ENCODE data around the gene OGDHL. TPM values are rescaled to one million over a fixed set of nuclear protein-coding genes. Genes with fewer than 3 reads are reported as not detected.
A peak's percentile ranks its signal among the peaks of the same experiment; 100 is the strongest.
"Not testable (repeated sequence)": the region's sequence is repeated elsewhere in the genome, so short reads cannot be mapped to it uniquely, and the experiment has no call there.

Gene OGDHL
- total RNA-seq: under 1 TPM in 1 of 2 experiments, not detected in 1; 0.10 TPM

DNA sequence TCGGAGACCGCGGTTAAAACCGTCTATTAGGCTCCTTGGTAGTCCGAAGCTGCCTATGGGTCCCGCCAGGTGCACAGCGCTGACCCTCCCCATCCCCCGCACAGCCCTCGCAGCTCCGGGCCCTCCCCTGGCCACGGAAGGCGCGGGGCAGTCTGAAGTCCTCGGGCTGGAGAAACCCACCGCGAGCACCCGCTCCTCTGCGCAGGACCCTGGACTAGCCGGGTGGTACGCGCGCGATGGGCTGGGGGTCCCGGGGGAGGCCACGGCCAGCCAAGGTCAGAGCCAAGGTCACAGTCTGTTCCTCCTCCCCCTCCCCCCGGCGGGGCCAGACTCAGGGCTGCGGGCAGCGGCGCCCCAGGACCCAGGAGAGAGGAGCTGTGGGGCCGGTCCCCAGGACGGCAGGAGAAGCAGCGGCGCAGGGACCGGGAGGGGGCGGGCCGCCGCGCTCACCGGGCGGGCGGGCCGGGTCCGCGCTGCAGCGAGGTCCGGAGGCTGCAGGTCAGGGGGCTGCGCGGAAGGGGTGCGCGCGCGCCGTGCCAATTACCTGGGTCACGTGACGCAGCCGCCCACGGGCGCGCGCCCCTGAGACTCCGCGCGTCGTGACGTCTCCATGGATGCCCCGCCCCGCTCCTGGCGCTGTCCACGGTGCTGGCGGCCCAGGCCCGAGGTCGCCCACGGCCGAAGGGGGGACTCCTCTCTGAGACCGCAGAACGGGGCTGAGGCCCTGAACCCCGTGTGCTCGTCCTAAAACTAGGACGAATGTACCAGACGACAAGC is at the start of gene OGDHL:
Gene OGDHL (minus strand): TSS at position 535 of the 777 bp plus-strand sequence. CDS start 3,731 bp downstream, outside the sequence.
- ChIA-PET POLR2A (no interaction called here), CTCF (no interaction called here)
- DNase-seq (peak; percentile 69), ATAC-seq (peak; percentile 84)
- peak within 1 kb of the TSS; percentile 12 for H3K4me3 Mint-ChIP-seq
- H3K9me3 Mint-ChIP-seq (ENCODE audit: insufficient read depth): no peaks in the 10 kb centered on the region
- peaks cover 17% of the 10 kb centered on the region for H3K27me3 Mint-ChIP-seq (ENCODE audit: low read depth)
- no peaks in the 10 kb centered on the region for H3K4me1 Mint-ChIP-seq (ENCODE audit: low read depth)
- no peak within 1 kb of the TSS for H3K27ac Mint-ChIP-seq
- no peaks in the 10 kb centered on the region for H3K36me3 Mint-ChIP-seq (ENCODE audit: low read depth)

DNA sequence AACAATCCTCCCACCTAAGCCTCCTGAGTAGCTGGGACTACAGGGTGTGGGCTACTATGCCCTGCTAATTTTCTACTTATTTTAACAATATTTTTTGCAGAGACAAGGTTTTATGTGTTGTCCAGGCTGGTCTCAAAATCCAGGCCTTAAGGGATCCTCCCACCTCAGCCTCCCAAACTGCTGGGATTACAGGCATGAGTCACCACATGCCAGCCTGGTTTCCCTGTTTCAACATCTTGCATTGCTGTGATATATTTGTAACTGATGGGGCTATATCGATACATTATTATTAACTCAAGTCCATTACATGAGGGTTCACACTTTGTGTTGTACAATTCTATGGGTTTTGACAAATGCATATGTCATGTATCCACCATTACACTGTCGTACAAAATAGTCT is 41.9 kb upstream of the OGDHL start:
- CTCF ChIA-PET: no interaction called here
- ATAC-seq: no peak
- Mint-ChIP-seq H3K9me3 (ENCODE audit: insufficient read depth) (peaks cover 6% of the 10 kb centered on the region), H3K27me3 (ENCODE audit: low read depth) (peaks cover 6% of the 10 kb centered on the region), H3K4me3 (no peak overlapping the region), H3K27ac (no peak overlapping the region), H3K4me1 (ENCODE audit: low read depth) (no peaks in the 10 kb centered on the region), H3K36me3 (ENCODE audit: low read depth) (no peaks in the 10 kb centered on the region)
- DNase-seq: no peak
- POLR2A ChIA-PET: no interaction called here

DNA sequence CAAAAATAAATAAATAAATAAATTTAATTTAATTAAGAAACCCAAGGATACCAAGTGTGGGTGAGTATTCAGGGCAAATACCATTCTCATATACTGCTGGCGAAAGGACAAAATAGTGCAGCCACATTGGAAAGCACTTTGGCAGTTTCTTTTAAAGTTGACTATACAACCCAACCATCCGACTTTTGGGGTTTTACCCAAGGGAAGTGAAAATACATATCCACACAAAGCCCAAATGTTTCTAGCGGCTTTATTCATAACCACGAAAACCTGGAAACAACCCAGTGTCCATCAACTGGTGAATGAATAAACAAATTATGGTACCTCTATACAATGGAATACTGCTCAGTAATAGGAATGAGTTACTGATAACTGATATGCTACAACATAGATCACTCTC is 36.2 kb upstream of the OGDHL start:
- no peaks in the 10 kb centered on the region for H3K9me3 Mint-ChIP-seq (ENCODE audit: insufficient read depth)
- ATAC-seq: no peak
- DNase-seq: no peak
- H3K27me3 Mint-ChIP-seq (ENCODE audit: low read depth): peaks cover 6% of the 10 kb centered on the region
- H3K27ac Mint-ChIP-seq: no peak overlapping the region
- H3K4me1 Mint-ChIP-seq (ENCODE audit: low read depth): no peaks in the 10 kb centered on the region
- CTCF ChIA-PET: no interaction called here
- no peak overlapping the region for H3K4me3 Mint-ChIP-seq
- POLR2A ChIA-PET: no interaction called here
- no peaks in the 10 kb centered on the region for H3K36me3 Mint-ChIP-seq (ENCODE audit: low read depth)

DNA sequence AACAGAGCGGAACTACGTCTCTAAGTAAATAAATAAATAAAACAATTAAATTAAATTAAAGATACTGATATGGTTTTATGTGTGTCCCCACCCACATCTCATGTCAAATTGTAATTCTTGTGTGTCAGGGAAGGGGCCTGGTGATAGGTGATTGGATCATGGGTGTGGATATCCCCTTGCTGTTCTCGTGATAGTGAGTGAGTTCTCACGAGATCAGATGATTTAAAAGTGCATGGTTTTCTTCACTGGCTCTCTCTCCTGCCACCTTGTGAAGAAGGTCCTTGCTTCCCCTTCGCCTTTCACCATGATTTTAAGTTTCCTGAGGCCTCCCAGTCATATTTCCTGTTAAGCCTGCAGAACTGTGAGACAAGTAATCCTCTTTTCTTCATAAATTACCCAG is 29.0 kb upstream of the OGDHL start:
- no peak for DNase-seq
- no peaks in the 10 kb centered on the region for H3K4me1 Mint-ChIP-seq (ENCODE audit: low read depth)
- POLR2A ChIA-PET: no interaction called here
- CTCF ChIA-PET: no interaction called here
- no peaks in the 10 kb centered on the region for H3K9me3 Mint-ChIP-seq (ENCODE audit: insufficient read depth)
- no peaks in the 10 kb centered on the region for H3K27me3 Mint-ChIP-seq (ENCODE audit: low read depth)
- no peak for ATAC-seq
- H3K27ac Mint-ChIP-seq: no peak overlapping the region
- H3K4me3 Mint-ChIP-seq: no peak overlapping the region
- H3K36me3 Mint-ChIP-seq (ENCODE audit: low read depth): no peaks in the 10 kb centered on the region

DNA sequence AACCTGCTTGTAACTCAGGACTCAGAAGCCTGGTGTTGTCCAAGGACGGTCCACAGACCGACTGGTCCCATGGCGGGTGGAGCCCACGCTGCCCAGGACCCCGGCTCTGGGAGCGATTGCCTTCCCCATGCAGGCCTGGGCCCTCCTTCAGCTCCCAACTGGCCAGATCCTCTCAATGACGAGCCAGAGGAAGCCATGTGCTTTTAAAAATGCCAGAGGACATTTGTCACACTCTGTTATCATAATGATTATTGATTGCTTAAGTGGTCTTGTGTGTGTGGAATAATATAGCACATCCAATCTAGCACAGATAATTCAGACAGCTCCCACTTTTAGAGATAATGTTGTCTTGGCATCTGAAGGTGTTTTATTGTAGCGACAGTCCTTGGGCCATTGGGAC is 22.6 kb upstream of the OGDHL start:
- no peak for ATAC-seq
- ChIA-PET POLR2A (no interaction called here), CTCF (no interaction called here)
- no peak for DNase-seq
- no peaks in the 10 kb centered on the region for H3K36me3 Mint-ChIP-seq (ENCODE audit: low read depth)
- H3K9me3 Mint-ChIP-seq (ENCODE audit: insufficient read depth): no peaks in the 10 kb centered on the region
- no peak overlapping the region for H3K4me3 Mint-ChIP-seq
- H3K27me3 Mint-ChIP-seq (ENCODE audit: low read depth): peaks cover 6% of the 10 kb centered on the region
- H3K4me1 Mint-ChIP-seq (ENCODE audit: low read depth): no peaks in the 10 kb centered on the region
- H3K27ac Mint-ChIP-seq: no peak overlapping the region

DNA sequence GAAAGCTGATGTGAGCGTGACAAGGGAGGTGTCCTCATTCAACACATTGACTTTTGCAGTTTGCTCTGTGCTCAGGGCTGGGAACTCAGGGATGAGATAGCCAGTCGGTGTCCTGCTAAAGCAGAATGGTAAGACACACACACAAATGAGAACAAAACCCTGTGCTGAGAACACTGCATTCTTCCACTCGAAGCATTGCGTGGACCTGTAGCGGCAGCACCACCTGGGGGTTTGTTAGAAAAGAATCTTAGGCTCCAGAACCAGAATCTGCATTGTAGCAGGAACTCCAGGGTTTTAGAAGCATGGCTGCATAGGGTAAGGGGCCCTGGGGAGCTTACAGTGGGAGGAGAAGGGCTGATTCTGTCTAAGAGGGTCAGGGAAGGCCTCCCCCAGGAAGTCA is 21.5 kb upstream of the OGDHL start:
- CTCF ChIA-PET: no interaction called here
- Mint-ChIP-seq H3K27me3 (ENCODE audit: low read depth) (peaks cover 8% of the 10 kb centered on the region), H3K27ac (no peak overlapping the region), H3K9me3 (ENCODE audit: insufficient read depth) (no peaks in the 10 kb centered on the region), H3K4me3 (no peak overlapping the region), H3K4me1 (ENCODE audit: low read depth) (no peaks in the 10 kb centered on the region), H3K36me3 (ENCODE audit: low read depth) (no peaks in the 10 kb centered on the region)
- no peak for DNase-seq
- POLR2A ChIA-PET: no interaction called here
- ATAC-seq: no peak

DNA sequence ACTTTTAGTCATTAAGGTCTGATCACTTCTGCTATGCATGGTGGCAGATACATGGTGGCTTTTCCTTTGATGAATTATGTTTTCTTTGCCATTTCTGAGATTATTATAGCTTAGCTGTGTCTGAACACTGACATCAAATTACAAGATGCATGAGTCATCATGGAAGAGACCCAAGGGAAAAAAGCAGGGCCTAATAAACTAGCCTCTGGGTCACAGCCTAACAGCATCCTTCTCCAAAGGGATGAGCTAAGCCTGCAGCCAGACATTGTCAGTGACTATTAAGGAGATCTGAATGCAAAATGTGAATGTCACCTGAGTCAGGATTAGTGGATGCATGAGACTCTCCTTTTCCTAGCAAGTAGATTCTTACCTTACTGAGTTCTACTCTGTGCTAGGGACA is 19.1 kb upstream of the OGDHL start:
- DNase-seq (no peak), ATAC-seq (no peak)
- no peak overlapping the region for H3K27ac Mint-ChIP-seq
- ChIA-PET CTCF (interaction anchor here (1.9 to 2.6 kb wide), 2 partner anchors 10 to 186 kb away, joined by 6 to 7 read pairs; no protein-coding TSS in a partner anchor), POLR2A (no interaction called here)
- peaks cover 8% of the 10 kb centered on the region for H3K27me3 Mint-ChIP-seq (ENCODE audit: low read depth)
- H3K4me1 Mint-ChIP-seq (ENCODE audit: low read depth): no peaks in the 10 kb centered on the region
- no peaks in the 10 kb centered on the region for H3K36me3 Mint-ChIP-seq (ENCODE audit: low read depth)
- H3K4me3 Mint-ChIP-seq: no peak overlapping the region
- no peaks in the 10 kb centered on the region for H3K9me3 Mint-ChIP-seq (ENCODE audit: insufficient read depth)

DNA sequence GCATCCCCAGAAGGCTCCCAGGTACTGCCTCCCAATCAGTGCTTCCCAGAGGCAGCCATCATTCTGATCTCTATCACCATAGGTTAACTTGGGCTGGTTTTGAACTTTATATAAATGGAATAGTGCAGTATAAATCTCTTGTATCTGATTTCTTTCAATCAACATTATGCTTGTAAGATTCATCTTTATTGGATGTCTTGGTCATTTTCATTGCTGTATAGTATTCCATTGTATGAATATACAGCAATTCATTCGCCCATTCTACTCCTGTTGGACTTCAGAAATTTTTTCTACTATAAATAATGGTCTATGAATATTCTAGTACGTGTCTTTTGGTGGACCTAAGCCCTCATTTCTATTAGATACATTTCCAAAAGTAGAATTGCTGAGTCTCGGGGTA is 16.1 kb upstream of the OGDHL start:
- POLR2A ChIA-PET: no interaction called here
- CTCF ChIA-PET: interaction anchor here (0.6 kb wide), 1 partner anchor 428 kb away, joined by 3 read pairs; no protein-coding TSS in a partner anchor
- Mint-ChIP-seq H3K27ac (no peak overlapping the region), H3K36me3 (ENCODE audit: low read depth) (no peaks in the 10 kb centered on the region), H3K4me3 (no peak overlapping the region), H3K27me3 (ENCODE audit: low read depth) (peaks cover 2% of the 10 kb centered on the region), H3K9me3 (ENCODE audit: insufficient read depth) (no peaks in the 10 kb centered on the region), H3K4me1 (ENCODE audit: low read depth) (no peaks in the 10 kb centered on the region)
- ATAC-seq: no peak
- no peak for DNase-seq

DNA sequence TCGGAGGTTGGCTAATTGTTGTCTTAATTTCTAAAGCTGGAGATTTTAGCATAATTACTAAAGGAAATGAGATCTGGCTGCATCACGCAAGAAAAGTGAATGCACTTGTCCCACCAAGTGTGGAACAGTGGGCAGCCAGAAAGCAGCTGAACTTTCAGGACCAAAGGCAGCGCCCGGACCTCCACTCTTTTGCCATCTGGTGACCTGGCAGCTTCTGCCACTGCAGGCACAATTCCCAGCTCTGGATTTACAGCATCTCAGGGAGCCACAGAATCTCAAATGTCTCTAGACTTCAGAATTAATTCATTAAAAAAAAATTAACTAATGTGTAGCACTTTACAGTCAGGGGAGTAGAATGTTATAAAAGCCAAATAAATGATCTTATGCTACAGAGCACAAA is 14.7 kb upstream of the OGDHL start:
- Mint-ChIP-seq H3K4me3 (no peak overlapping the region), H3K27ac (no peak overlapping the region), H3K9me3 (ENCODE audit: insufficient read depth) (no peaks in the 10 kb centered on the region), H3K4me1 (ENCODE audit: low read depth) (no peaks in the 10 kb centered on the region), H3K36me3 (ENCODE audit: low read depth) (no peaks in the 10 kb centered on the region), H3K27me3 (ENCODE audit: low read depth) (peaks cover 11% of the 10 kb centered on the region)
- POLR2A ChIA-PET: no interaction called here
- no peak for ATAC-seq
- CTCF ChIA-PET: no interaction called here
- no peak for DNase-seq

DNA sequence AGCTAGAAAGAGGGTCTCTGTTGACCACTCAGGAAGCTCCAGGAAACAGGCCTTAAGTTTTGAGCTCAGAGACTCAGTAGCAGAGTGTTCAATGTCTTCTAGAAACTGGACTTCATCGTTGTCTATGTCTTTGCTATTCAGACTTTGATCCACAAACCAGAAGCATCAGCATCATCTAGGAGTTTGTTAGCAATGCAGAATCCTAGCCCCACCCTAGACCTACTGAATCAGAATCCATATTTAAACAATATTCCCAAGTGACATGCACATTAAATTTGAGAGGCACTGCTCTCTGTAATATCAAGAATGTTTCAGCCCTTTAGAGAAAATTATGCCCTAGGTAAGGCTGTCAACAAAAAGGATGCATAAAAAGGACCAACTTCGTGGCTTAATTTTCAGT is 12.9 kb upstream of the OGDHL start:
- ChIA-PET POLR2A (no interaction called here), CTCF (no interaction called here)
- DNase-seq (no peak), ATAC-seq (no peak)
- Mint-ChIP-seq H3K4me1 (ENCODE audit: low read depth) (peaks cover 5% of the 10 kb centered on the region), H3K9me3 (ENCODE audit: insufficient read depth) (no peaks in the 10 kb centered on the region), H3K36me3 (ENCODE audit: low read depth) (no peaks in the 10 kb centered on the region), H3K27me3 (ENCODE audit: low read depth) (peaks cover 17% of the 10 kb centered on the region), H3K4me3 (no peak overlapping the region), H3K27ac (no peak overlapping the region)

DNA sequence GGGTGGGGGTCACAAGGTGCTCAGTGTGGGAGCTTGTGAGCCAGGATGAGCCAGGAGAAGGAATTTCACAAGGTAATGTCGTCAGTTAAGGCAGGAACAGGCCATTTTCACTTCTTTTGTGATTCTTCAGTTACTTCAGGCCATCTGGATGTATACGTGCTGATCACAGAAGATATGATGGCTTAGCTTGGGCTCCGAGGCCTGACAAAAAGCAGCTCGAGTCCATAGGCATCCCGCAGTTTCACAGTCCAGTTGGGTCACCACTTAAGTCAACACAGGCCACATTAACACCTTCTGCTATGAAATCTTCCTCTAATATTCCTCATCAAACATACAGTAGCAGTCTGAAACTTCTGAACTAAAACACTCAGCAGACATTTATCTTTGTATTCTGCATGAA is 10.8 kb upstream of the OGDHL start:
- H3K27me3 Mint-ChIP-seq (ENCODE audit: low read depth): peaks cover 25% of the 10 kb centered on the region
- H3K4me3 Mint-ChIP-seq; H3K9me3 Mint-ChIP-seq (ENCODE audit: insufficient read depth); CTCF ChIA-PET; POLR2A ChIA-PET; H3K4me1 Mint-ChIP-seq (ENCODE audit: low read depth); DNase-seq; ATAC-seq; H3K36me3 Mint-ChIP-seq (ENCODE audit: low read depth); H3K27ac Mint-ChIP-seq: not testable (repeated sequence)

DNA sequence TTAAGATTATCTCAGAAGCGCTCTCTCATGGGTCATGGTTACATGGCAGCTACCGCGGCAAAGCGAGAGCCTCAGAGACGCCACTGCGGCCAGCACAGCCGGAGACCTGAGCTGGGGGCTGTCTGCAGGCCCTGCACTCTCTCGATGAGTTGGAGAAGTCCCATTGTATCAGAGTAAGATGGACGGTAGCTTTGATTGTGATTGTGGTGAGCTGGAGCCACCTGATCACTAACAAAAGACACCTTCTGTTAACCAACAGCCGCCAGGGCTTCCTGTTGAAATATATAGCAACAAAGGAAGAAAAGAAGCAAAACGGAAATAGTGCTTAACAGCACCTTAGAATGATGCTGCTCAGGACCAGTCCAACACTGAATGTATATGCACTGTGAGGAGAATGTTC is 8.9 kb upstream of the OGDHL start:
- DNase-seq; H3K27ac Mint-ChIP-seq; H3K36me3 Mint-ChIP-seq (ENCODE audit: low read depth); H3K4me1 Mint-ChIP-seq (ENCODE audit: low read depth); H3K9me3 Mint-ChIP-seq (ENCODE audit: insufficient read depth); H3K4me3 Mint-ChIP-seq; POLR2A ChIA-PET: not testable (repeated sequence)
- peaks cover 37% of the 10 kb centered on the region for H3K27me3 Mint-ChIP-seq (ENCODE audit: low read depth)
- CTCF ChIA-PET: interaction anchor here (1.0 kb wide), 1 partner anchor 10 kb away, joined by 6 read pairs; no protein-coding TSS in a partner anchor
- ATAC-seq: peak; percentile 30

DNA sequence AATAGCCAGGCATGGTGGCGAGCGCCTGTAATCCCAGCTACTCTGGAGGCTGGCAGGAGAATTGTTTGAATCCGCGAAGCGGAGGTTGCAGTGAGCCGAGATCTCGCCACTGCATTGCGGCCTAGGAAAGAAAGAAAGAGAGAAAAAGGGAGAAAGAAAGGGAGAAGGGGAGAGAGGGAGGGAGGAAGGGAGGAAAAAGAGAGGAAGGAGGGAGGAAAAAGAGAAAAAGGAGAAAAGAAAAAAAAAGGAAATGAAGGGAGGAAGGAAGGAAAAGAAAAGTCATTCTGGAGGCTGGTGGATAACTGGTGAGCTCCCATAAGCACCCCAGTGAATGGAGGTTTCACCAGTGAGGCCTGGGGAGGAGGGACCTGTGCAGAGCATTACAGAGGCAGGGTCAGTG is 7.6 kb upstream of the OGDHL start:
- Mint-ChIP-seq H3K36me3 (ENCODE audit: low read depth) (no peaks in the 10 kb centered on the region), H3K4me3 (no peak overlapping the region), H3K27ac (no peak overlapping the region), H3K9me3 (ENCODE audit: insufficient read depth) (no peaks in the 10 kb centered on the region), H3K27me3 (ENCODE audit: low read depth) (peaks cover 37% of the 10 kb centered on the region), H3K4me1 (ENCODE audit: low read depth) (peaks cover 5% of the 10 kb centered on the region)
- ChIA-PET POLR2A (no interaction called here), CTCF (no interaction called here)
- DNase-seq (no peak), ATAC-seq (no peak)
